Type B pancreatic cell (in vitro differentiated cells): ENCODE results near the gene ADGRB3. TPM values are rescaled to one million over a fixed set of nuclear protein-coding genes. Genes with fewer than 3 reads are reported as not detected.

Source experiments
- DNase-seq: peaks from one replicate; pipeline ENCODE4 v3.0.0; 2021; ENCODE audit warnings: mixed read lengths; ENCODE audit not compliant: unreplicated experiment; ENCODE audit errors: extremely low spot score
- H3K27ac Mint-ChIP-seq: 2 replicates; pipeline ENCODE4 v1.8.0; 2021; ENCODE audit warnings: mild to moderate bottlenecking, mixed read lengths
- H3K27me3 Mint-ChIP-seq: 2 replicates; pipeline ENCODE4 v1.8.0; 2021; ENCODE audit warnings: mixed read lengths
- H3K36me3 Mint-ChIP-seq: 2 replicates; pipeline ENCODE4 v1.8.0; 2021; ENCODE audit warnings: mixed read lengths
- H3K4me1 Mint-ChIP-seq: one replicate; pipeline ENCODE4 v1.8.0; 2021; ENCODE audit warnings: mixed read lengths; ENCODE audit not compliant: unreplicated experiment
- H3K4me3 Mint-ChIP-seq: 2 replicates; pipeline ENCODE4 v1.8.0; 2021; ENCODE audit warnings: mild to moderate bottlenecking, mixed read lengths
- H3K9me3 Mint-ChIP-seq: 2 replicates; pipeline ENCODE4 v1.8.0; 2021; ENCODE audit warnings: mixed read lengths
- total RNA-seq: library from RNA; stranded (reverse); gene quantifications from 2 replicates; pipeline ENCODE4 v1.2.1, GENCODE V29; 2021; ENCODE audit warnings: low replicate concordance
- TF ChIP-seq, protein P1 (sequence below): fragments of 200-600 bp; sonication (generic); conservative IDR thresholded peaks from 2 replicates; pipeline ENCODE4 v1.5.0; 2021; ENCODE audit warnings: antibody characterized with exemption, mild to moderate bottlenecking

The ADGRB3 gene
- total RNA-seq, 1 donor from 2014 or later: 2.0 TPM

DNA sequence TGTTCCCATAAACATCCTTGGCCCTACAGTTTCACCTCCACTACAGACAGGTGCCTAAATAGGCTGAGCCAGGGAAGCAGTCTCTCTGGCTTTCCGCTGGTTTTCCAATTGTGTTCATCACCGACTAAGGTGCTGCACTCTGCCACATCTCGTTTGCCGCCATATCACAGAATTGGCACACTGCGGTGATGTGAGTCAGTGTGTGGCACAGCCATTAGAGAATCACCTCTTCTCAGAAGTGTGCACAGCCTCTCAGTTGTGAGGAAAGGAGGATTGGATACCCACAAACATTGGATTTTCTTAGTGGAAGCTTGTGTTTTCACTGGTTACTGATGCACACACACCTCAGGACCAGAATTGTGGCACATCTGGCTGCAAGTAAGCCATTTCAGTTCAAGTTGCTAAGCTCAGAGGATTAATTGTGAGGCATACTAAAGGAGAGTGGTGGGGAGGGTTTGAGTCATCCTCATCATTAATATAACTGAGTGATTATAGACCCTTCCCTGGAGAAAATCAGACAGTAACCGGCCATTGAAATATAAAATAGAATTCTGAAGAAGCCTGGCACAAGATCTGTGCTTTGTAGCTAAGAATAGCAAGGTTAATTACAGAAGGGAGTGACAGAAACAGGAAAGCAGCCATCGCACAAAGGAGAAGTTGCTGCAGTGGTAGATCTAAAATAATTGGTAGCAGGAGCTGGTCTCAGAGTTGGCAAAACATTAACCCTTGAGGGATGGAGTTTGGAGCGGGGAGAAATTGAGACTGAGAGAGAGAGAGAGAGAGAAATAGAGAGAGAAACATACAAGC, 654.8 kb downstream of the ADGRB3 start:
- no peaks in the 10 kb centered on the region for H3K27me3 Mint-ChIP-seq
- no peaks in the 10 kb centered on the region for H3K4me1 Mint-ChIP-seq
- TF ChIP-seq, protein P1, sequence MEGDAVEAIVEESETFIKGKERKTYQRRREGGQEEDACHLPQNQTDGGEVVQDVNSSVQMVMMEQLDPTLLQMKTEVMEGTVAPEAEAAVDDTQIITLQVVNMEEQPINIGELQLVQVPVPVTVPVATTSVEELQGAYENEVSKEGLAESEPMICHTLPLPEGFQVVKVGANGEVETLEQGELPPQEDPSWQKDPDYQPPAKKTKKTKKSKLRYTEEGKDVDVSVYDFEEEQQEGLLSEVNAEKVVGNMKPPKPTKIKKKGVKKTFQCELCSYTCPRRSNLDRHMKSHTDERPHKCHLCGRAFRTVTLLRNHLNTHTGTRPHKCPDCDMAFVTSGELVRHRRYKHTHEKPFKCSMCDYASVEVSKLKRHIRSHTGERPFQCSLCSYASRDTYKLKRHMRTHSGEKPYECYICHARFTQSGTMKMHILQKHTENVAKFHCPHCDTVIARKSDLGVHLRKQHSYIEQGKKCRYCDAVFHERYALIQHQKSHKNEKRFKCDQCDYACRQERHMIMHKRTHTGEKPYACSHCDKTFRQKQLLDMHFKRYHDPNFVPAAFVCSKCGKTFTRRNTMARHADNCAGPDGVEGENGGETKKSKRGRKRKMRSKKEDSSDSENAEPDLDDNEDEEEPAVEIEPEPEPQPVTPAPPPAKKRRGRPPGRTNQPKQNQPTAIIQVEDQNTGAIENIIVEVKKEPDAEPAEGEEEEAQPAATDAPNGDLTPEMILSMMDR: no peak
- no peak for DNase-seq
- no peaks in the 10 kb centered on the region for H3K9me3 Mint-ChIP-seq
- H3K4me3 Mint-ChIP-seq: no peak overlapping the region
- no peak overlapping the region for H3K27ac Mint-ChIP-seq
- no peaks in the 10 kb centered on the region for H3K36me3 Mint-ChIP-seq

DNA sequence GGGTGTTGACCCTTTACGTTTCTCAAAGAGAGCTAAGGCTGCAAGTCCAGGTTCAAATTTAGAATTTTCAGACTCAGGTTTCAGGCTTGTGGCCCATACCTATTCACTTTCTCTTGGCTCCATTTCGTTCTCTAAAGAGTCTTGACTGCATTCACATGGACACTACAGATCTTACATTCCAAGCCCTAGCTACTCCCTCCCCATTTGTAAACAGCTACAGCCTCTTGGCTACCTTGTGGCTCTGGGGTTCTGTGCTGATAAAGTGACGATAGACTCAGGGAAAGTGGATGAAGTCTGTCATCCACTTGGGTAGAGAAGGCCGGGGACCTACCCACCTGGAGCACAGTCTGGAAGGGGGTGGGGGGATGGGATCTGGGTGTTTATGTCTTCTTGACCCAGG, 658.4 kb downstream of the ADGRB3 start:
- no peak overlapping the region for H3K4me3 Mint-ChIP-seq
- H3K36me3 Mint-ChIP-seq: no peaks in the 10 kb centered on the region
- DNase-seq: no peak
- TF ChIP-seq, protein P1: no peak
- H3K4me1 Mint-ChIP-seq: no peaks in the 10 kb centered on the region
- no peak overlapping the region for H3K27ac Mint-ChIP-seq
- no peaks in the 10 kb centered on the region for H3K27me3 Mint-ChIP-seq
- no peaks in the 10 kb centered on the region for H3K9me3 Mint-ChIP-seq

DNA sequence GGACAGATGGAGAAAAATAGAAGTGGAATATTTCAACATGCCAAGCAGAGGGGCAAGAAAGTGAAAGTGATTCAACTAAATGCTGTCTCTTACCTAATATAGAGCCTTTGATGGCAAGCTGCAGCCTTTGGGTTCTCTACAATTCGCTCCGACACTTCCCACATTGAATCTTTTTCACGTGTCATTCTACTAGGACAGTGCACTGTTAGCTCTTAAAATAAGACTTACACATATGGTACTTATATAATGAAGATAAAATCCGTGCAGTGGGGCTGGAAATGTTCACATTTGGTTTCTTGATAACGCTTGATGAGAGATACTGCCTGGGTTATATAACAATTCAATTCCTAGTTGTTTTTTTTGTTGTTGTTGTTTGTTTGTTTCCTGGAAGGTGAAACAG, 659.3 kb downstream of the ADGRB3 start:
- H3K36me3 Mint-ChIP-seq: no peaks in the 10 kb centered on the region
- no peaks in the 10 kb centered on the region for H3K9me3 Mint-ChIP-seq
- no peak for DNase-seq
- H3K27ac Mint-ChIP-seq: no peak overlapping the region
- no peak overlapping the region for H3K4me3 Mint-ChIP-seq
- H3K4me1 Mint-ChIP-seq: no peaks in the 10 kb centered on the region
- H3K27me3 Mint-ChIP-seq: no peaks in the 10 kb centered on the region
- TF ChIP-seq, protein P1: no peak

DNA sequence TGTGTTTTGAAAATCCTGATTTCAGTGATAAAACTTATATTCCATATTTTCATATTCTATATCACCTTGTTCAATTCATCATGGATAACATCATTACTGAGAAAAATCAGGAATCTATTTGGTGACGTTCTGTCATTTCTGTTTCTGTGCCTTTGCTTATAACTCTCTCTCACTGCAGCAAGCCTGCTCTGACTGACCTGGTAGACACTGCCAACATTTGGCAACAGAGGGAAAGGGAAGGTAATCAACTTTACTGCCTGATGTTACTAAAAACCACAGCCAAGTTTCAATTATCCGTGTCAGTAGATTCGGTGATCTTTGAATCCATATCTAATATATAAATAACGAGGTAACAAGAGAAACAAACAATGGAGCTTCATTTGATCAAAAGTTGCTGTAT, 659.8 kb downstream of the ADGRB3 start:
- TF ChIP-seq, protein P1: no peak
- Mint-ChIP-seq H3K27me3 (no peaks in the 10 kb centered on the region), H3K27ac (no peak overlapping the region), H3K36me3 (no peaks in the 10 kb centered on the region), H3K4me3 (no peak overlapping the region), H3K4me1 (no peaks in the 10 kb centered on the region), H3K9me3 (no peaks in the 10 kb centered on the region)
- no peak for DNase-seq

DNA sequence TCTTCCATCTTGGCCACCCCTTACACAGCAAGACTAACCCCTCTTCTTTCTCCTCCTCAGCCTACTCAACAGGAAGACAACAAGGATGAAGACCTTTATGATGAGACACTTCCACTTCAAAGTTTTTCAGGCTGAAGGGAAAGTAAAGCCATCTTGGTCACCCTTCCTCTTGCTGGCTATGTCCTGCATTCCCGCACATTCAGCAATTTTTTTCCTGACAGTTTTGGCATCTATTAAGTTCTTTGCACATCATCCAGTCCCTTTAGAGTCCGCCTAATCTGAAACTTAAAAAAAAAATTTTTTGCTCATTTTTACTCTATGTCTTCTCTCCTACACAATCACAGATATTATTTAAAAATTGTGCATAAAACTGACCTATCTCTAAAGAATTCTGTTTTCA, 668.3 kb downstream of the ADGRB3 start:
- H3K27ac Mint-ChIP-seq: no peak overlapping the region
- H3K9me3 Mint-ChIP-seq: no peaks in the 10 kb centered on the region
- TF ChIP-seq, protein P1: no peak
- no peak overlapping the region for H3K4me3 Mint-ChIP-seq
- H3K36me3 Mint-ChIP-seq: no peaks in the 10 kb centered on the region
- H3K27me3 Mint-ChIP-seq: no peaks in the 10 kb centered on the region
- no peak for DNase-seq
- H3K4me1 Mint-ChIP-seq: no peaks in the 10 kb centered on the region
